HT1080 (cell line): ENCODE results near the gene CPAMD8. TPM values are rescaled to one million over a fixed set of nuclear protein-coding genes. Genes with fewer than 3 reads are reported as not detected.
"Not testable (repeated sequence)": the region's sequence is repeated elsewhere in the genome, so short reads cannot be mapped to it uniquely, and the experiment has no call there.

Experiments used
- DNase-seq: peaks from one replicate; pipeline ENCODE4 v3.0.0-alpha.2; 2015; ENCODE audit warnings: low read depth
- total RNA-seq: library from RNA; depleted of rRNA; stranded (reverse); fragments of >200 nt; shearing (Covaris generic); gene quantifications from 2 replicates; pipeline ENCODE4 v1.2.3, GENCODE V29; 2014

CPAMD8 gene
- total RNA-seq, 1 experiment from 2014 or later: not detected

DNA sequence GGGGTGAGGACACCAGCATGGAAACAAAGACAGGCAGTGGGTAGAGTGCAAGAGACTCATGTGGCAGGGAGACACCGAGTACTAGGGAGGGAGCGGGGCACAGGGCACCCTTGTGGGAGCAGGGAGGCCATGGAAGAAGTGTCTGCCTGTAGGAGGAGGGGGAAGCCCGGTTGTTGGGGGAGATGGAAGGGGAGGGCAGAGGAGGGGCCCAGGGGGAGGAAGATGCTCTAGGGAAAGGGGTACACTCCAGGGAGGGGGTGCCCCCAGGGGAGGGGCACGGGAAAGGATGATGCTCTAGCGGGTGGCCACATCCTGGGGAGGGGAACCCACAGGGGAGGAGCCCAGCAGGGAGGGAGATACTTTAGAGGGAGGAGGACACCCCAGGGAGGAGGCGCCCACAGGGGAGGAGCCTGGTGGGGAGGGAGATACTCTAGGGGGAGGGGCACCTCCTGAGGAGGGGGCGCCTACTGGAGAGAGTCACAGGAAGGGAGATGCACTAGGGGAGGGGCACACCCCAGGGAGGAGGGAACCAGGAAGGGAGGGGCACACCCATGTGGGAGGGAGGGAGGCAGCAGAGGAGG lies 24.9 kb downstream of the CPAMD8 start:
- no peak for DNase-seq

DNA sequence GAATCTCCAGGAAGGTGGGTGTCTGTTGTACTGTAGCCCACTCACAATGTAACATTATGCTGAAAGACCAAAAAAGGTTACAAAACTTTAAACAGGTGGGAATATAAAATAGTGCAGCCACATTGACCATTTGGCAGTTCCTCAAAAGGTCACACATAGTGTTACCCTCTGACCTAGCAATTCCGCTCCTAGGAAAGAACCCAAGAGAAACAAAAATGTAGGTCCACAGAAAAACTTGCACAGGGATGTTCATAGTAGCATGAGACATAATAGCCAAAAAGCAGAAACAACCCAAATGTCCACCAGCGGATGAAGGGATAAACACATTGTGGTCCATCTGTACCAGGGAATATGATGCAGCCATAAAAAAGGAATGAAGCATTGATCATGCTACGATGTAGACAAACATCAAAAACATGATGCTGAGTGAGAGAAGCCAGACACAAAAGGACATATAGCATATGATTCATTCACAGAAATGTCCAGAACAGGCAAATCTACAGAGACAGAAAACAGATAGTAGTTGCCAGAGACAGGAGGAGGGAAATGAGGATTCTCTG lies 27.9 kb downstream of the CPAMD8 start:
- DNase-seq: no peak

DNA sequence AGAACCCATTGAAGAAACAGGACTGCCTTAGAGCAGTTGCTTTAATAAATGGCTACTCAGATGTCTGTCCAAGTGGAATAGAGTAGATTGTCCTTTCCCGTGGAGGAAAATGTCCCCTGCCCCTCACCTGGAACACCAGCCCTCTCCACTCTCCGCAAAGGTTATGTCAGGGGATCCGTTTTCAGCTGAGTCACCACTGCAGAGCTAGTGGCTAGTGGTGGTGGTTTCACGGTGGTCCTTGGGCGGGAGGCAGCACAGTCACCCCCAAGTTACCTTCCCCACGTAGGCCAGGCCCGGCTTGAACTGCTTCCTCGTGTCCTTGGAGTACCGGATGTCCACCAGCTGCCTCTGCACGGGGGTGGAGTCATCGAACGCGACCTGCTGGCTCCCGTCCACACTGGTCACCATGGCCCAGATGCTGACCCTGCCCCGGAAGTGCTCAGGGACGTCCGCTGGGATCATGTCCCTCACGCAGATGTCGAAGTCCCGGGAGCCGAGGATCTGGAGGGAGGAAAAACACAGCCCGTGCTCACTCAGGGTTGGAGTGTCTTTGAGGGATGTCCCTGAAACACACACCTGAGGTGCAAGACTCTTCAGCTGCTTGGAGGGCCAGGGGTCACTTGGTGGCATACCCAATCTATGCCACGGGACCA lies 29.6 kb downstream of the CPAMD8 start:
- not testable (repeated sequence) for DNase-seq

DNA sequence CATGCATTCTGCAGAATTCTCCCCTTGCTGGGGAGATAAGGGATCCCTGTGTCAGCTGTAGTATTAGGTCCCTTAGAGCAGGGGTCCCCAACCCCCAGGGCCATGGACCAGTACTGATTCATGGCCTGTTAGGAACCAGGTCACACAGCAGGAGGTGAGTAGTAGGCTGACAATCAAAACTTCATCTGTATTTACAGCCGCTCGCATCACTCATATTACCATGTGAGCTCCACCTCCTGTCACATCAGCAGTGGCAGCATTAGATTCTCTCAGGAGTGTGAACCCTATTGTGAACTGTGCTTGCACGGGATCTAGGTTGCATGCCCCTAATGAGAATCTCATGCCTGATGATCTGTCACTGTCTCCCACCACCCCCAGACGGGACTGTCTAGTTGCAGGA lies 37.9 kb downstream of the CPAMD8 start:
- no peak for DNase-seq

DNA sequence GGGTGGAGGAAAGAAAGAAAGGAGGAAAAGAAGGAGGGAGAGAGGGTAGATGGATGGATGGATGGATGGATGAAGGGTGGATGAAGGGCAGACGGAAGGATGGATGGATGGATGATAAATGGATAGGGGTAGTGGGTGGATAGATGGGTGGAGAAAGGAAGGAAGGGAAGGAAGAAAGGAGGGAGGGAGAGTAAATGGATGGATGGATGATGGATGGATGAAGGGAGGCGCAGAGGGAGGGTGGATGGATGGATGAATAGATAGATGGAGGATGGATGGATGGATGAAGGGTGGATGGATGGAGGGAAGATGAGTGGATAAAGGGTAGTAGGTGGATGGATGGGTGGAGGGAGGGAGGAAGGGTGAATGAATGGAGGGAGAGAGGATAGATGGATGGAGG lies 41.2 kb downstream of the CPAMD8 start:
- DNase-seq: no peak

DNA sequence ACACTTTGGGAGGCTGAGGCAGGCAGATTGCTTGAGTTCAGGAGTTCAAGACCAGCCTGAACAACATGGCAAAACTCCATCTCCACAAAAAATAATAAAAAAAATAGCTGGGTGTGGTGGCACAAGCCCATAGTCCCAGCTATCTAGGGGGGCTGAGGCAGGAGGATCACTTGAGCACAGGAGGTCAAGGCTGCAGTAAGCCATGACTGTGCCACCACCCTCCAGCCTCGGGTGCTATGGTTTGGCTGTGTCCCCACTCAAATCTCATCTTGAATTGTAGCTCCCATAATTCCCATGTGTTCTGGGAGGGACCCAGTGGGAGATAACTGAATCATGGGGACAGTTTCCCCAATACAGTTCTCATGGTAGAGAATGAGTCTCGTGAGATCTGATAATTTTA lies 44.0 kb downstream of the CPAMD8 start:
- DNase-seq: not testable (repeated sequence)

DNA sequence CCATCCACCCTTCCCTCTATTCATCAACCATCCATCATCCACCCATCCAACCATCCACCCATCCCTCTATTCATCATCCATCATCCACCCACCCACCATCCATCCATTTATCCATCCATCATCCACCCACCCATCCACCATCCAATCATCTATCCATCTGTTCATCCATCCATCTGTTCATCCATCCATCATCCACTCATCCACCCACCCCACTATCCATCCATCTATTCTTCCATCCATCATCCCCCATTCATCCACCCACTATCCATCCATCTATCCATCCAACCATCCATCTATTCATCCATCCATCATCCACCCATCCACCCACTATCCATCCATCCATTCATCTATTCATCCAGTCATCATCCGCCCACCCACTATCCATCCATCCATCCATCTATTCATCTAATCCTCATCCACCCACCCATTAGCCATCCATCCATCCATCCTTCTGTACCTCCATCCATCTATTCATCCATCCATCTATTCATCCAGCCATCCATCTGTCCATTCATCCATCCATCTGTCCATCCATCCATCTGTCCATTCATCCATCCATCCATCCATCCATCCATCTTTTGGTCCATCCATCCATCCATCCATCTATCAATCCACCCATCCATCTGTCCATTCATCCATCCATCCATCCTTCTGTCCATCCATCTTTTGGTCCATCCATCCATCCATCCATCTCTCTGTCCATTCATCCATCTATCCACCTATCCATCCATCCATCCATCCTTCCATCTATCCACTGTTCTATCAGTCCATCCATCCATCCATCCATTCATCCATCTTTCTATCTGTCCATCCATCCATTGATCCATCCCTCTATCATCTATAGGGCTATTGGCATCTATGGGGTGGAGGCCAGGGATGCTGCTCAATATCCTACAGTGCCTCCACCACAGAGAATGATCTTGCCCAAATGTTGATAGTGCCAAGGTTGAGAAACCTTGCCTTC lies 47.5 kb downstream of the CPAMD8 start:
- DNase-seq: no peak

DNA sequence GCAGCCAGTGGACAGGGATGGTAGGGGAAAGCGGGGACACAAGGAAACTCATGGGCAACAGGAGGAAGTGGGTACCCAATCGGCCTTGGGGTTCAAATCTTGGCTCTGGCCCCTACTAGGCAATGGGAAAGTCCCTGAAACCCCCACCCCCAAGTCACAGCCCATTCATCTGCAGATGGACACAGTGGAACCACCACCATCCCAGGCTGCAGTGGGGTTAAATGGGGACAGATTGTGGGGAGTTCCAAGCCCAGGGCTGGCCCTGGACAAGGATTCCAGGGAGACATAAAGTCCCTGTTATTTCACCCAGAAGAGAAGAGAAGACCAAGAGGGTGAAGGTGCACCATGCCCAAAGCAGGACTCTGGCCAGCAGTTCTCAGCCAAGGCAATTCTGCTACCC lies 48.5 kb downstream of the CPAMD8 start:
- no peak for DNase-seq

DNA sequence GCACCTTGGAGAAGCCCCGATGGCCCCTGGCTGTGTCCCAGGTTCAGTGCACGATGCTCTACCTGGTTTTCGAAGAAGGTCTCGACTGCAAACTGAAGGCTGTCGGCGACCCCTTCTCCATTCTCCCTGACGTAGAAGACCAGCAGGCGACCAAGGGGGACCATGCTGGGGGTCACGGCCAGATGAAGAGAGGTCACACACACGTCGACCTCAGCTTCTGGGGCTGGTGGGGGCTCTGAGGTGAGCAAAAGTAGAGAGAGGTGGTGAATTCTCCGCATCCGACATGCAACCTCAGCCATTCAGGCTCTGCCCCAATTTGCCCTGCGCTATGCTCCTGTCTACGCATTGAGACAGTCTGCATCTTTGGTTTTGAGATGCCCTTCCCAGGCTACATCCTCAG lies 49.3 kb downstream of the CPAMD8 start:
- no peak for DNase-seq

DNA sequence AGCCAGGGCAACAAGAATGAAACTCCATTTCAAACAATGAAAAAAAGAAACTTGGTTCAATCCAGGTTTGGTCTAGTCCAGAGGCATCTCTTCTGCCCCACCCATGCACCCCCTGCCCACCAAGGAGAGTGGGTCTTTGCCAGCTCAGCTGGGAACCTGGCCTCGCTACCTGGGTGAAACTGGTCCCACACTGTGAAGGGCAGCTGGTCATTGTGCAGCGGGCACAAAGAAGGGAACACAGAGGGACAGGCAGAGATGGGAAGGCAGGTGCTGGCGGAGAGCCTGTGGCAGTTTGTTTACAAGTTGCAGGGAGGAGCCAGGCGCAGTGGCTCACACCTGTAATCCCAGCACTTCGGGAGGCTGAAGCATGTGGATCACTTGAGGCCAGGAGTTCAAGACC lies 50.2 kb downstream of the CPAMD8 start:
- DNase-seq: no peak

DNA sequence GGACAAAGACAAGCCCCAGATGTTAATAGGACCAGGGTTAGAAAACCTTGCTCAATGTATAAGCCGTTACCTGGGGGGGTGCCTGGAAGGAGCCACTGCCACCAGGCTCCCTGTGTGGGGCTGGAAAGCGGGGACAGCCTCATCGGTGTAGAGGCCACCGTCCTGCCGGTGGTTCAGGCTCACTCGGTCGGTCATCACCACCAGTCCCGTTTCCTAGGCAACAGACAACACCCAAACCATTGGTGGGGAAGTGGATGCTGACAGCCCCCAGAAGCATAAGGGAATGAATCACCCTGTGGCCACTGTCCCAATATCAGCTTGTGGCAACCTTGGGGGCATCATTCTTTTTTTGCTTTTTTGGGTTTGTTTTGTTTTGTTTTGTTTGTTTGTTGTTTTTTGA lies 55.8 kb downstream of the CPAMD8 start:
- DNase-seq: no peak

DNA sequence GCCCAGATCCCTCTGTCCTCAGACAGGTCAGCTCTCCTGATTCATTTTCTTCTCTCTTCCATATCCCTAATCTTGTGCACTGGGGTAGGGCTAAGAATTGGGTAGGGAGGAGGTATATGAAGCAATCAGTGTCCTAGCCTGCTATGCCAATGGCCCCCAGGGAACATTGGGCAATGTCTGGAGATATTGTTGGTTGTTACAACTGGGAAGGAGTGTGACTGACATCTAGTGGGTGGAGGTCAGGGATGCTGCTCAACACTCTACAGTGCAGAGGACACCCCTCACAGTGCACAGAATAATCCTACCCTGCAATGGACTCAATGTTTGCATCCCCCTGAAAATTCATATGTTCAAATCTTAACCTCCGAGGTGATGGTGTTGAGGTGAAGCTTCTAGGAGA lies 57.5 kb downstream of the CPAMD8 start:
- peak; percentile 15 for DNase-seq

DNA sequence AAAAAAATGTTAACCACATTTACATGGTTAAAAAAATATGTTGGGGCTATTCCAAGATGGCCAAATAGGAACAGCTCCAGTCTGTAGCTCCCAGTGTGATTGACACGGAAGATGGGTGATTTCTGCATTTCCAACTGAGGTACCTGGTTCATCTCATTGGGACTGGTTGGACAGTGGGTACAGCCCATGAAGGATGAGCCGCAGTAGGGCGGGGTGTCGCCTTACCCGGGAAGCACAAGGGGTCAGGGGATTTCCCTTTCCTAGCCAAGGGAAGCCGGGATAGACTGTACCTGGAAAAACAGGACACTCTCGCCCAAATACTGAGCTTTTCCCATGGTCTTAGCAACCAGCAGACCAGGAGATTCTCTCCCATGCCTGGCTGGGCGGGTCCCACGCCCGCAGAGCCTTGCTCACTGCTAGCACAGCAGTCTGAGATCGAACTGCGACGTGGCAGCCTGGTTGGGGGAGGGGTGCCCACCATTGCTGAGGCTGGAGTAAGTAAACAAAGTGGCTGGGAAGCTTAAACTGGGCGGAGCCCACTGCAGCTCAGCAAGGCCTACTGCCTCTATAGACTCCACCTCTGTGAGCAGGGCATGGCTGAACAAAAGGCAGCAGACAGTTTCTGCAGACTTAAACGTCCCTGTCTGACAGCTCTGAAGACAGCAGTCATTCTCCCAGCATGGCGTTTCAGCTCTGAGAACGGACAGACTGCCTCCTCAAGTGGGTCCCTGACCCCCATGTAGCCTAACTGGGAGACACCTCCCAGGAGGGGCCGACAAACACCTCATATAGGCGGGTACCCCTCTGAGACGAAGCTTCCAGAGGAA lies 65.4 kb downstream of the CPAMD8 start:
- not testable (repeated sequence) for DNase-seq

DNA sequence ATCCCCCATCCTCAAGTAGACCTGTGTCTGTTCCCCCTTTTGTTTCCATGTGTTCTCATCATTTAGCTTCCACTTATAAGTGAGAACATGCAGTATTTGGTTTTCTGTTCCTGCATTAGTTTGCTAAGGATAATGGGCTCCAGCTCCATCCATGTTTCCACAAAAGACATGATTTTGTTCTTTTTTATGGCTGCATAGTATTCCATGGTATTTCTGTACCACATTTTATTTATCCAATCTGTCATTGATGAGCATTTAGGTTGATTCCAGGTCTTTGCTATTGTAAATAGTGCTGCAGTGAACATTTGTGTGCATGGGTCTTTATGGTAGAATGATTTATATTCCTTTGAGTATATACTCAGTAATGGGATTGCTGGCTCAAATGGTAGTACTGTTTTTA lies 68.3 kb downstream of the CPAMD8 start:
- DNase-seq: not testable (repeated sequence)

DNA sequence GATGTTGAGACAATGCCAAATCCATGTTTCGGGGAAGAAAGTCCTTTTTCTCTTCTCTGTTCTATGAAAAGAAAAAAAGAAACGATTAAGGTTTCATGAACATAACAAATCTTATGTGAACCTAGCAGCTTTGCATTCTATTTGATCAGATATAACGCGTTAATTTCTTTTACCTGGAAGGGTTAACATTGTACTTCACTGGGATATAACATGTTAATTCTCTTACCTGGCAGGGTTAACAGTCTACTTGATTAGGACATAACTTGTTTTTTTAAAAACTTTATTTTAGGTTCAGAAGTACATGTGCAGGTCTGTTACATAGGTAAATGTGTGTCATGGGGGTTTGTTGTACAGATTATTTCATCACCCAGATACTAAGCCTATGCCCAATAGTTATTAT lies 68.8 kb downstream of the CPAMD8 start:
- DNase-seq: no peak

DNA sequence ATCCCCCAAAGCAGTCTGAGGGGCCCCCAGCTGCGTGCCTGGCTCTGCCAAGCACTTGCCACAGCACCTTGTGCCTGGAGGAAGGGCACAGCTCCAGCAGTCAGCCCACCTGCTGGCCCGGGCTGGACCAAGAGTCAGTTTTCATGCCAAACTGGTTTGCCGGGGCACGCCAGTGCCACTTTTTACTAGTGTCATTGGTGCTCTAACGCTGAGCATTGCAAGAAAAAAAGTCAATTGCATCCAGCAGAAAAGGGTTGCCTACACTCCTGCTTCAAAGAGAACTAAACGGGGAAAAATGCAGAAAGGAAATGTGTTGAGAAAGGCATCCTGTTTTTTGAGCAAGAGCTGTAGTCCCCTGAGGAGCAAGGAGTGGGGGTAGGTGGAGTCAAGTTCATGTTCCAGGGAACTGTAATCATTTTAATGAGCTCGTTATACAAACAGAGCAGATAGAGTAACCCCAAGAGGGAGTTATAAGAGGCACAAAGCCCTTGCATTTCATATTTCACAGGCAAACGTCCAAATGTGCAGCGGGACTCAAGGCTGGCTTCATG lies 69.4 kb downstream of the CPAMD8 start:
- DNase-seq: no peak

DNA sequence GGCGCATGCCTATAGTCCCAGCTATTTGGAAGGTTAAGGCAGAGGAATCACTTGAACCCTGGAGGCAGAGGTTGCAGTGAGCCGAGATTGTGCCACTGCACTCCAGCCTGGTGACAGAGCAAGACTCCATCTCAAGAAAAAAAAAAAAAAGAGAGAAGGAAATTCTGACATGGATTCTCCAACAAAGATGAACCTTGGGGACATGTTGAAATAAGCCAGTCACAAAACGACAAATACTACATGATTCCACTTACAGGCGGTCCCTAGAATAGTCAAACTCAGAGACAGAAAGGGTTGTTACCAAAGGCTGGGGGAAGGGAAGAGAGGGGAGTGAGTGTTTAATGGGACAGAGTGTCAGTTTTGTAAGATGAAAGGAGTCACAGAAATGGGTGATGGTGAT lies 71.4 kb downstream of the CPAMD8 start:
- no peak for DNase-seq

DNA sequence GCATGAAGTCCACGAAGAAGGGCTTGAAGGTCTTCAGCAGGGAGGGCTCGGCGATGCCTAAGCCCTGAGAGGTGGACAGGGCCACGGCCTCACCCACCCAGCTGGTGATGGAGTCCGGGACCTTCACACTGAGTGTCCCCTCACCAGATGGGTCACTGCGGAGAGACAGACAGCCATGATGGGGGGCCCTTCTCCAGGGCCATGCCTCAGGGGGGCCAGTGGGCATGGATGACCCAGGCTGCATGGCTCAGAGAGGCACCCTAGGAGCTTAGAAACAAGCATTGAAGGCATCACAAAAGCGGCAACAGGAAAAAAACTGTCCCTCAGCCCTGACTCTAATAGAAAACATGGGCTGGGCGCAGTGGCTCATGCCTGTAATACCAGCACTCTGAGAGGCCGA lies 74.6 kb downstream of the CPAMD8 start:
- no peak for DNase-seq

DNA sequence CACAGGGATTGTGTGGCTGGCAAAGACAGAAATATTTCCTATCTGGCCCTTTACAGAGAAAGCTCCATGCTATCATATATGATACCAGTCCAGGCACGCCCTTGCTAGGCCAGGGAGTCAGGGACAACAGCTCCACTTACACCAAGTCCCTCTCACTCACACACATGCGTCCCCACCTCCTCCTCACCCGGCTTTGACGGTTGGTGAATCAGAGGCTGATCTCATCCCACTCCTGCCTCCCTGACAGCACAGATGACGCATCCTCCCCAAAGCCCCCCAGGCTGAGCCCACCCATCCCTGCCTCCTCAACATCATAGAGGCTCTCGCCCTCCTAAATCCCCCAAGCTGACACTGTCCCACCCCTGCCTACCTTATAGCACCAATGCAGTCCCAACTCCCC lies 75.1 kb downstream of the CPAMD8 start:
- DNase-seq: peak; percentile 74

DNA sequence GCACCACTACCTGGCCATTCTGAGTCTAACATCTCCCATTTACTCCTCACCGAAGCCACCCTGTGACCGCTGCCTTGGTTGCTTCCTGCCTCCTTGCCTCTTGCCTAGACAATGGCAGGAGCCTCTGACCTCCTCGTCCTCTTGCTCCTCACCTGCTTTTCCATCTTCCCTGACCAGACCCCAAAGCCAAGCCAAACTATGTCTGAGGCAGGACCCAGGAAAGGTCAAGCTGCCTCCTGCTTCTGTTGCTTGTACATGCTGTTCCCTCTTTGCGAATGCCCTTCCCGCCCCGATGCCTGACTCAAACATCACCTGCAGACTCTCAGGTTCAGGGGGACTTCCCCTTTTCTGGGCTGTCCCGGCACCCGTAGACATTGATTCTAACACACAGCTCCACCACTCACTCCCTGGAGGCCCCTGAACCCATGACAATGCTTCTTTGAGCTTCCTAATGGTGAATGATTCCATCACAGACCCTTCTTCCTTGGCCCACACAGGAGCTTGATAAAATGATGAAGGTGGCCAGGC lies 77.0 kb downstream of the CPAMD8 start:
- DNase-seq: no peak
